ENCODE measurements around the gene TBCC. TPM values are rescaled to one million over a fixed set of nuclear protein-coding genes. Genes with fewer than 3 reads are reported as not detected.
"Not testable (repeated sequence)": the region's sequence is repeated elsewhere in the genome, so short reads cannot be mapped to it uniquely, and the experiment has no call there.

The TBCC gene
- total RNA-seq, 2 experiments from 2014 or later, result 12.6 to 12.9 TPM

DNA sequence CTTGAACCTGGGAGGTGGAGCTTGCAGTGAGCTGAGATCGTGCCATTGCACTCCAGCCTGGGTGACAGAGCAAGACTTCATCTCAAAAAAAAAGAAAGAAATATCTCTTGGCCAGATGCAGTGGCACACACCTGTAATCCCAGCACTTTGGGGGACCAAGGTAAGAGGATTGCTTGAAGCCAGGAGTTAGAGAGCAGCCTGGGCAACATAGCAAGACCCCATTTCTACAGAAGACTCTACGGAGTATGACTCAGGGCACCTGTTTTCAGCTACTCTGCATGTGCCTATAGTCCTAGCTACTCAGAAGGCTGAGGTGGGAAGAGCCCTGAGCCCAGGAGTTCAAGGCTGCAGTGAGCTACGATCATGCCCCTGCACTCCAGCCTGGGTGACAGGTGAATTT lies 43.1 kb downstream of the TBCC start:
- intact Hi-C loops (cut with micrococcal nuclease); DNase-seq; H3K27me3 Mint-ChIP-seq (ENCODE audit: low read depth); H3K4me1 Mint-ChIP-seq (ENCODE audit: low read depth); H3K36me3 Mint-ChIP-seq (ENCODE audit: low read depth); H3K9me3 Mint-ChIP-seq; H3K27ac Mint-ChIP-seq; H3K4me3 Mint-ChIP-seq: not testable (repeated sequence)
- CTCF ChIA-PET, result interaction anchor here (1.0 to 1.6 kb wide), 5 partner anchors 10 to 41 kb away, joined by 3 to 6 read pairs (median 4); no protein-coding TSS in a partner anchor

- no peak for DNase-seq
- no peak overlapping the region for H3K27ac Mint-ChIP-seq
- no peaks in the 10 kb centered on the region for H3K27me3 Mint-ChIP-seq (ENCODE audit: low read depth)
- H3K4me1 Mint-ChIP-seq (ENCODE audit: low read depth), result no peaks in the 10 kb centered on the region
- no peak overlapping the region for H3K4me3 Mint-ChIP-seq
- CTCF ChIA-PET, result interaction anchor here (0.6 to 1.6 kb wide), 7 partner anchors 10 to 414 kb away, joined by 3 to 6 read pairs (median 4); no protein-coding TSS in a partner anchor
- intact Hi-C loops (cut with micrococcal nuclease), result no loop called here
- H3K9me3 Mint-ChIP-seq, result no peaks in the 10 kb centered on the region
- no peaks in the 10 kb centered on the region for H3K36me3 Mint-ChIP-seq (ENCODE audit: low read depth)
Observed at GRCh38 chr6:42702200-42702599, 43.7 kb downstream of the TBCC start.

DNA sequence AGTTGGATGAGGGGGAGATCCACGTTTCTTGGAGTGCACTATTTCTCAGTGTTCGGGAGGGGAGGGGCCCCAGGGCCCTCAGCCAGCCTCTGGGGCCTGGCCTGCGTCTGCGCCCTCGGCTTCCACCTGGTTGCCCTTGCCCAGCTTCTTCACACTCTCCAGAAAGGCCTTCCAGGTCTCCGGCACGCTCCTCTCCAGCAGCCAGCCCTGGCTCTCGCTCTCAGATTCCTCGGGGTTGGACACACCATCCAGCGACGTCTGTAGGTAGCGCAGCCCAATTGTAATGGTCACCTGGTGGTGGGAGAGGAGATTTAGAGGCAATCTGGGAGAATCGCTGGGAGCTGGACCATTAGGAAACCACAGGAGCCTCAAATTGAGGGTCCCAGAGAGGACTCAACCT lies 47.7 kb downstream of the TBCC start:
- Mint-ChIP-seq H3K27ac (no peak overlapping the region), H3K4me3 (no peak overlapping the region), H3K4me1 (ENCODE audit: low read depth) (peaks cover 11% of the 10 kb centered on the region), H3K9me3 (no peaks in the 10 kb centered on the region), H3K36me3 (ENCODE audit: low read depth) (peaks cover 1% of the 10 kb centered on the region), H3K27me3 (ENCODE audit: low read depth) (no peaks in the 10 kb centered on the region)
- intact Hi-C loops (cut with micrococcal nuclease), result no loop called here
- CTCF ChIA-PET, result no interaction called here
- no peak for DNase-seq

GRCh38 chr6:42697268-42697655 lies 48.6 kb downstream of the TBCC start:
- intact Hi-C loops (cut with micrococcal nuclease), result no loop called here
- no peak overlapping the region for H3K4me3 Mint-ChIP-seq
- H3K9me3 Mint-ChIP-seq, result no peaks in the 10 kb centered on the region
- H3K27me3 Mint-ChIP-seq (ENCODE audit: low read depth), result no peaks in the 10 kb centered on the region
- CTCF ChIA-PET, result interaction anchor here (1.3 to 1.4 kb wide), 2 partner anchors 9 to 29 kb away, joined by 3 to 4 read pairs; no protein-coding TSS in a partner anchor
- H3K36me3 Mint-ChIP-seq (ENCODE audit: low read depth), result peaks cover 2% of the 10 kb centered on the region
- H3K4me1 Mint-ChIP-seq (ENCODE audit: low read depth), result peaks cover 20% of the 10 kb centered on the region
- H3K27ac Mint-ChIP-seq, result no peak overlapping the region
- no peak for DNase-seq

DNA sequence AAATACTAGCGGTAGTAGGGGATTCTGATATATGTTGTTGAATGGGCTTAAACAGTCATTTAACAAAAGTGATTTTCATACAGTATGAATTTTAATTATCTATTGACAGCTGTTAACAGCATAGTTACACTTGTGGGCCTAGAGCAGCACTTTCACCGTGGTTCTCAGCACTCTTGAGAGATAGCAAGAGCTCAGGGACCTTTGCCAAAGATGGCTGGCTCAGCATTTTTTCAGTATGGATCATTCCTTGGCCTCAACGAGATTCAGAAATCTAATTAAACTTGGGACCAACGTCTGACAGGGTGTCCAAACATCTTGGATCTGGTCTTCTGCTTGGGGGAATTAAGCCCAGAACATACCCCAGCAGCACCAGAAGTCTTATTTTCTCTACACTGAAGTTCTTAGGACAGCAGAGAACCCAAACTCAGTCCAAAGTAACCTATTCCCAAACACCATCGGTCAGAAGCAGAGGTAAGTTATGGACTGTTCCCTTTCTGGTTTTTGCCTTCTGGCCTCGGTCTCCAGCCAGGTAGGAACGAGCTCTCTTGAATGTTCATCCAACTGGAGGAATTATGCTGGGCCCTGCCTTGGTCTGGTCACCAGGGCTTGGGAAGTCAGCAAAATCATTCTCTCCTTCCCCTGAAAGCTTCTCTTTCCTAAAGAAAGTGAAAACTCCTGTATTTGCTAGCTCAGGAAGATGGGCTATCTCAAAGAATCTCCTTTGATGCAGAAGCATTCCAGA lies 49.2 kb downstream of the TBCC start:
- Mint-ChIP-seq H3K4me1 (ENCODE audit: low read depth) (peaks cover 21% of the 10 kb centered on the region), H3K36me3 (ENCODE audit: low read depth) (peaks cover 4% of the 10 kb centered on the region), H3K4me3 (no peak overlapping the region), H3K27ac (no peak overlapping the region), H3K9me3 (no peaks in the 10 kb centered on the region), H3K27me3 (ENCODE audit: low read depth) (no peaks in the 10 kb centered on the region)
- CTCF ChIA-PET, result interaction anchor here (1.3 to 1.4 kb wide), 2 partner anchors 9 to 29 kb away, joined by 3 to 4 read pairs; no protein-coding TSS in a partner anchor
- intact Hi-C loops (cut with micrococcal nuclease), result no loop called here
- DNase-seq, result no peak

GRCh38 chr6:42694586-42694985 lies 51.3 kb downstream of the TBCC start:
- intact Hi-C loops (cut with micrococcal nuclease), result no loop called here
- Mint-ChIP-seq H3K4me3 (no peak overlapping the region), H3K4me1 (ENCODE audit: low read depth) (peaks cover 36% of the 10 kb centered on the region), H3K36me3 (ENCODE audit: low read depth) (peaks cover 9% of the 10 kb centered on the region), H3K27me3 (ENCODE audit: low read depth) (no peaks in the 10 kb centered on the region), H3K9me3 (no peaks in the 10 kb centered on the region), H3K27ac (no peak overlapping the region)
- no peak for DNase-seq
- CTCF ChIA-PET, result interaction anchor here (0.9 to 1.5 kb wide), 4 partner anchors 20 to 202 kb away, joined by 3 to 4 read pairs (median 3); no protein-coding TSS in a partner anchor

Other genes starting within 250 kb of the TBCC start
- 10 to 100 TPM; 23.1 to 23.5 TPM for gene UBR2, start 182.1 kb downstream of the TBCC start, total RNA-seq
- gene PRPH2, start 23.5 kb downstream of the TBCC start, total RNA-seq, result not detected
- 1 to 10 TPM; 7.8 to 7.9 TPM for gene BICRAL, start 35.9 kb upstream of the TBCC start, total RNA-seq
- gene RPL7L1, start 133.5 kb upstream of the TBCC start, total RNA-seq, result 100 to 1,000 TPM in 1 of 2 experiments, 10 to 100 TPM in 1; 99.0 to 101 TPM
- not detected for gene PTCRA, start 169.9 kb upstream of the TBCC start, total RNA-seq
- gene CNPY3, start 183.4 kb upstream of the TBCC start, total RNA-seq, result 10 to 100 TPM; 37.6 to 41.0 TPM
- gene GNMT, start 214.7 kb upstream of the TBCC start, total RNA-seq, result not detected
- gene PEX6, start 233.1 kb upstream of the TBCC start, total RNA-seq, result 10 to 100 TPM; 17.1 to 18.2 TPM
- gene PPP2R5D, start 238.5 kb upstream of the TBCC start, total RNA-seq, result 10 to 100 TPM; 52.4 to 54.4 TPM